NCI-H1436 (cell line): ENCODE data around the gene EZH2.

Source experiments
- DNase-seq: peaks from one replicate; lab custom pipeline; 2025; lab: John Stamatoyannopoulos, UW

The EZH2 gene

DNA sequence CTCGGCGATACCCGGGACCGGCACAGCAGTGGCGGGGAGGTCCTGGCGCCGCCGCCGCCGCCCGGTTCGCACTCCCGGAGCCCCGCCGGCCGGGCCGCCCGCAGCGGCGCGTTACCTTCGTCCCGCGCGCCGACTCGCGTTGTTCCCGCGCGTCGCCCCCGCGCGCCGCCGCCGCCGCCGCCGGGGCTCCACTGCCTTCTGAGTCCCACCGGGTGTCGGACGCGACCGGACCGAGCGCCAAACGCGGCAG, at the start of gene EZH2:
TSS of gene EZH2 (minus strand) at position 243 of the 250 bp plus-strand sequence. CDS start 36,993 bp downstream, outside the sequence.
- no peak for DNase-seq

GRCh38 chr7:148931470-148931869, 47.4 kb upstream of the EZH2 start:
- DNase-seq: no peak

DNA sequence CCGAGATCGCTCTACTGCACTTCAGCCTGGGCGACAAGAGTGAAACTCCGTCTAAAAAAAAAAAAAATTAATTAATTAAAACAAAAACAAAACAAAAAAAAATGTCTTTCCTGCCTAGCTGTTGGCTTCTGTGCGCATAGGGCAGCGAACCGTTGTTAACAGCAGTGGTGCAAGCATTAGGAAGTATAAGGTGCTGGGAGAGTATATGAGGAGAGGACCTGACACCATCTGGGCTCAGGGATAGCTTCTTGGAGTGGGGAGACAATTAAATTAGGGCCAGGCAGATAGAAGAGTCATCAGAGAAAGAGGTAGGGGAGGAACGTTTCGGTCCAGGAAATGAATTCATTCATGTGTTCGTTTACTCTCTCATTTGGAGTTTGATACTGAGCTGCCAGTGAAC, 46.2 kb upstream of the EZH2 start:
- DNase-seq: no peak

DNA sequence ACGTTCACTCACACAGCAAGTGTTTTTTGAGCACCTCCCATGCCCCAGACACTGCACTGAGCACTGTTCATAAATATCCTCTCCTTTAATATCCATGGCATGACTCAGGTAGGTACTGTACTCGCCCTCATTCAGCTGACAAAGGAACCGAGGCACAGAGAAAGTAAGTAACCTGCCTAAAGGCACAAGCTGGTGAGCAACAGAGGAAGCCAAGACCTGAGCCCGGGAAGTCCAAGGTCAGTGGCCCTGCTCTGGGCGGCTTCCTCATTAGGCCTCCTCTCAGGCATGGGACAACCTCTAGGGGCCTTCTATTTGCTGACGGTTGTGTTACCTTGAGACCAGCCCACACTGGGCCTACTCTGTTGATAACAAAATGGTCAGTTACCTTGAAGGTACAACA, 45.1 kb upstream of the EZH2 start:
- no peak for DNase-seq

- no peak for DNase-seq
Observed at GRCh38 chr7:148927123-148928045, 43.3 kb upstream of the EZH2 start.

GRCh38 chr7:148925836-148926235, 41.7 kb upstream of the EZH2 start:
- no peak for DNase-seq

- no peak for DNase-seq
Observed at GRCh38 chr7:148924011-148924410, 39.9 kb upstream of the EZH2 start.

DNA sequence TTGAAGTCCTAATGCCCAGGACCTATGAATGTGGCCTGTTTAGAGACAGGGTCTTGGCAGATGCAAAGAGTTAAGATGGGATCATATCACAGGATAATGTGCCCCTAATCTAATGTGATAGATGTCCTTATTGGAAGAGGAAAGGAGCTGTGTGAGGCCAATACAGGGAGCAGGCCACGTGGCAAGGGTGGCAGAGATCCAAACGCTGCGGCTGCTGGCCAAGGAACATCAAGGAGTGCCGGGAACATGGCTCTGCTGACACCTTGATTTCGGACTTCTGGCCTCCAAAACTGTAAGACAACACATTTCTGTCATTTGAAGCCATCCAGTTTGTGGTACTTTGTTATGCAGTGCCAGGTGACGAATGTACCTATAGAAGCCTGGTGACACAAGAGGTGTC, 37.7 kb upstream of the EZH2 start:
- DNase-seq: no peak

DNA sequence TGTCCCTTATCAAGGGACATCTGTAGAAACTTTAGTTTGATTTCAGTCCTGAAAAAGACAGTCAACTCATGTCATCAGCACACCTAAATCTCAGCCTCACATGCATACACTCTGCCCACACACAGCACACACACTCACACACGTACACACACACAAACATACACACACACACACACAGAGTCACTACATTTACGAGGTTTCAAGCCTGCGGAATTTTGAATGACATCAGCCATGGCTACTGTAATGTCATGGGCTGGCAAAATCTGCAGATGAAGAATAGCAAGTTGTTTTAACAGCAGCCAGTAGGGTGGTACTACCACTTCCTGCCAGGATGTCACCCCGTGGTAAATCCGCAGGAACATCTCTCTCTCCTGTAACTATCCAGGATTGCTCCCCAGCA, 37.1 kb upstream of the EZH2 start:
- no peak for DNase-seq

DNA sequence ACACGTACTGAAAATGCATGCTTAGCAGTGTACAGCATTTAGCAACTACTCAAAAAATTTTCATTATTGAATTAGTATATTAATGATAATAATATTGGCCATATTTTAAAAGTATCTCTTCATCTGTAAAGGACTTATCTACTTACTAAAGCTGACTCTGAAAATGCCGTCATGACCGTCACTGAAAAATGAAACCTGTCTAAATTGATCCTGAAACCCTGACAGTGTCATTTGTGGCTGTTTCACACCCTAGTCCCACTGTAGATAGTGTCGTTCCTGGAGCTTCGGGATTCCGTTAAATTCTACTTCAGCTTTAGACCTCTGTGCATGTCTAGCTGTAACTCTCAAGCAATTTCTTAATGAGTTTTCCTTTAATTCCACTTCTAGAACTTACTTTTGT, 35.8 kb upstream of the EZH2 start:
- no peak for DNase-seq

- DNase-seq: no peak
Observed at GRCh38 chr7:148918058-148918596, 34.0 kb upstream of the EZH2 start.

- no peak for DNase-seq
Observed at GRCh38 chr7:148916186-148916585, 32.1 kb upstream of the EZH2 start.

GRCh38 chr7:148915211-148915610, 31.1 kb upstream of the EZH2 start:
- DNase-seq: no peak

DNA sequence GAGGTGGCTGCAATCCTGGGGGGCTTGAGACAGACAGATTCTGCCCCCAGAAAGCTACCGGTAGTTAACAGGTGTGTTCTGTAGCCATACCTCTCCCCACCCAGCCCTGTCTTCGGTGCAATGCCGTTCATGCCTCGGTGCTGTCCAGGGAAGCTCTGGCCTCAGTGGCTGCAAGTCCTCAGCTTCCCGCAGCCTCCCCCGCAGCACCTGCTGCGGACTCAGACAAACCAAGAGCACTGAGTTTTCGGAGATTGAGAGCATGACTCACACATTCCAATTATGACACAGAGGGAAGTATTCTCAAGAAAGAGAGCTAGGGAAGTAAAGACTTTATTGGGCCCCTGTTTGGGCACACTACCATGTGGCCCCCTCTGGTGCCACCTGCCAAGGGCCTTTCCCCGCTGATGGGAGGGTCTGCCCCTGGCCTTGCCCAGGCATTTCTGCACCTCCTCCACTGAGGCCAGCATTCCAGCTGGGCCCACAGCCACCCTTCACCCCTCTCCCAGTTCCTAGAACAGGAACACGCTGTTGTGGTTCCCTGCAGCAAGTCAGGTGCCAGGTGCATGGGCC, 30.2 kb upstream of the EZH2 start:
- no peak for DNase-seq

DNA sequence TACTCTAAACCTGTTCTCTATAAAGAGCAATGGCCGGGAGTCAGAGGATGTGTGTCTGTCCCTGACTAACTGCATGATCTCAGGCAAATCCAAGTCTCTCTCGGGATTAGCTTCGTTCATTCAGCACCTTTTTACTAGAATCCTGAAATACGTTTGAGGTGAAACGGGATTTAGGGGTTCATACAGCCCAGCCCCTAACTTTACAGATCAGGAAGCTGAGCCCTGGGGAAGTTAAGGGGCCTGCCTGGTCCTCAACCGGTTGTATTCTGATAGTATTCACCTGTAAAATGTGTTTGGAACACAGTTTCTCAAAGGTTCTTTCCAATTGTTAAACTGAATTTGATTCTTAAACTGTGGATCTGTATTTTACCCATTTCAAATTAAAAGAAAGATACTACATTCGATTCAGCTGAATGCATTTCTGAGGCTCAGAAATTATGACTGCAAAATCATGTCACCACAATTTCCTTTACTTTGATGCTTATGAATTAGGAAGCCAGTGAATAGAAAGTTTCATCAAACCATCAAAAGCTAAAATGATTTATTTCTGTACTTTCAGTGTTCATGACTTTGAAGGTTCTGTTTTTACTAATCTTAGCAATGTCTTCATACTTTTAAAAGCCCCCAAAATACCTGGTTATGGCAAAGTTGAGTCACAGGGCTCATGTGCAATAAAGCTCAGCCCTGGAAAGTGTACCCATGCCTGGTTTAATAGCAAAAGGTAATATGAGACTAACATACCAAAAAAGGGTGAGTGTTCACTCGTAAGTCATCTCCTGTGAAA, 28.9 kb upstream of the EZH2 start:
- DNase-seq: no peak

GRCh38 chr7:148912151-148912550, 28.1 kb upstream of the EZH2 start:
- no peak for DNase-seq

DNA sequence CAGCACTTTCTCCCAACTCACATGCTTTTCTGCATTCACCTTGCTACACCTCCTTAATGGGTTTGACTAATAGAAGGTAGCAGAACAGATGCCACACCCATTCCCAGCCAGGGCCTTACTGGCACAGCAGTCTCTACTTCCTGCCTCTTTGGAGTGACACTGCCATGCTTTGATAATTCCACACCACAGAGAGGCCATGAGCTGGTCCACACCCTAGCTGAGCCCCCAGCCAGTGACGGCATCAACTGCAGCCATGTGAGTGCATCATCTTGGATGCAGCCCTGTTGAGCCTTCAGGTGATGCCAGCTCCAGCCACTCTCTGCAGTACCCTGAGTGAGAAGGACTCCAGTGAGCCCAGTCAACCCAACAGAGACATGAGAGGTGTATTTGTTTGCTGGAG, 27.5 kb upstream of the EZH2 start:
- no peak for DNase-seq

GRCh38 chr7:148909568-148909967, 25.5 kb upstream of the EZH2 start:
- no peak for DNase-seq

GRCh38 chr7:148906707-148907498, 22.8 kb upstream of the EZH2 start:
- no peak for DNase-seq

DNA sequence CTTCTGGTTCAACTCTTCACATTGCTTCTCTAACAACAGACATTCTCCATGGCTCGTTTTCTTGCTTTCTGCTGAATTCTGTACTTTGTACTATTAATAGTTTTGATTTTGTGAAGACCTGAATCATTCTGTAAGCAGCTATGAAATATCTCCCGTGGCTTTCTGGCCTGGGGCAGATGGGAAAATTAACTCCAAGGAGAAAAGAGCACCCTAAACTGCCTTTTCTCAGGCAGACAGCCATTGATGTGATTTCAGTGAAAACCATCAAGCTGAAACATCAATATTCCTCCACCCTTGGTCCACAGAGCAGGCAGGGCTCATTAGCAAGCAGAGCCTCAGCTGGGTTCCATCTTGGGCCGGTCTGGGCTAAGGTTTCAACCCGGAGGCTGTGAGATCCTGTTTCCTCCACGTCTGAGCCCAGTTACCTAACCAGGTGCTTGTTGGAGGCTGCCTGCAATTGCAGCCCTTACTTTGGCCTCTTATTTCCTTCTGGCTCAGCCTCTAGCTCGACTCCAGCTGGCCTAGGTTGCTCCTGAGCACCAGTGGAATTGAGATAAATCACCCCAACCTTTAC, 21.1 kb upstream of the EZH2 start:
- DNase-seq: no peak

- no peak for DNase-seq
Observed at GRCh38 chr7:148903504-148903903, 19.4 kb upstream of the EZH2 start.

DNA sequence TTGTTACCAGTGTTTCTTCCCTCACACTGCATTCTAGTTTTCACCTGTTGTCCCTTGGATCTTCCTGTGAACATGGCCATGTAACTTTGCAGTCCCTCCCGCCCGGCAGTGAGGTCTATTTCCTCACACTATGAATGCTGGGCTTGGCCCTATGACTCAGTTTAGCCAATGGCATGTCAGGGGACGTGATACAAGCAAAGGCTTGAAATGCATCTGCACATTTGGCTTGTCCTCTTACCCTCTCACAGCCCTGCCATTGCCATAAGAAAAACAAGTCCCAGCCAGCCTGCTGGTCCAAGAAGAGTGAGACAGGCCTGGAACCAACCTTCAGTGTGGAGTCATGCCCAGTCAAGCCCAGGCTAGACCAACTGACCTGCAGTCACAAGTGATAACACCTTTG, 17.1 kb upstream of the EZH2 start:
- no peak for DNase-seq
